ENCODE data around the gene CISH. TPM values are rescaled to one million over a fixed set of nuclear protein-coding genes. Genes with fewer than 3 reads are reported as not detected.

The CISH gene
- total RNA-seq, 3 donors from 2014 or later (not counting 1 experiment from before 2014, with no cell fraction given): 2.4 to 23.6 (median 11.3) TPM

DNA sequence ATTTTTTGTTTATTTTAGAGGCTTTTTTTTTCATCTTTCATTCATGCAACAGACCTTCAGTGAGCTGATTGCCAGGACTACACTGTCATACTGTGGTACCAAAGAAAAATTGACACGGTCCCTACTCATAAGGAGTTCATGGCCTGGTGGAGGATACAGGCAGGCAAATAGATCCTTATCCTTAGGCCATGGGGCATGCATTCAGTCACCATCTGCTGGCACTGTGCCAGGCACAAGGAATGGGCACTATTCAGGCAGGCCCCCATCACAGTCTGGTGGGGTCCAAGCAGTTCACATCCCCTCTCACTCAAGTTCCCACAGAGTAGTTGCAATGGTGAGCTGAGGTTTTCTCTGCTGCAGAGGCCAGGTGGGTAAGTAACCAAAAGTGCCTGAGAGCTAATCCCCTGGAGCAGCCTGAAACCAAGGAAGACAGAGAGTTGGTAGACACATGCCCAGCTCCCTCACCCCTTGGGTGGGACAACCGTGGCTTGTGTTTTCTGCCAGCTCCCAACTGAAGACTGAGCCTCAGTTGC, 17.3 kb downstream of the CISH start:
- Mint-ChIP-seq H3K27ac (peak overlapping the region in 1 of 2 donors; percentile 46), H3K4me1 (peaks cover 18 to 33% of the 10 kb centered on the region in 2 donors), H3K36me3 (no peaks in the 10 kb centered on the region), H3K4me3 (no peak overlapping the region), H3K9me3 (no peaks in the 10 kb centered on the region), H3K27me3 (ENCODE audit: low read depth in 2 of 2) (no peaks in the 10 kb centered on the region)
- TF ChIP-seq CTCF (IDR thresholded peaks at IDR 0.05): no peak
- 40% methylated on average over 2 of the region's 2 CpGs for WGBS (ENCODE audit: insufficient coverage)
- Histone ChIP-seq H3K36me3 (ENCODE audit: control insufficient read depth, insufficient read depth, low read length) (no peaks in the 10 kb centered on the region), H3K27ac (ENCODE audit: low read length) (no peak overlapping the region), H3K4me3 (ENCODE audit: low read length) (no peak overlapping the region), H3K27me3 (ENCODE audit: control insufficient read depth, insufficient read depth, low read length) (no peaks in the 10 kb centered on the region), H3K9me3 (ENCODE audit: control insufficient read depth, insufficient read depth, low read length) (no peaks in the 10 kb centered on the region), H3K4me1 (ENCODE audit: control insufficient read depth, insufficient read depth, low read length) (peaks cover 40% of the 10 kb centered on the region)
- no peak for DNase-seq
- no peak for ATAC-seq
- intact Hi-C loops (cut with micrococcal nuclease): no loop called here

DNA sequence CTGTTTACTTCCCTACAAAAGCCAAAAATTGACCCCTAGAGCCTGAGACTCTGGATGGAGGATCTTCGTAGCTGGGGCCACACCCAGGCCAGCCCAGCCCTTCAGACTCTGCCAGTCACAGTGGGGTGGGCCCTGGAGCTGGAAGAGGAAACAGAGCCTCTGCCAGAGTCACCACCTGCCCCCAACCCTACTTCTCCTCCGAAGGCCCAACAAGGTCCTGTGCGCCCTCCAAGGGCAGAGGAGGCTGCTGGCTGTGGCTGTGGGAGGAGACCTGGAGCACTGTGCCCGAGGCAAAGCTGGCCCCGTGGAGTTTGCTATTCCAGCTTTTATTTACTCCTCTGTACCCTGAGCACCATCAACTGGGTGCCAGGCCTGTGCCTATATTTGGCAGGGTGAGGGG, 19.0 kb downstream of the CISH start:
- 56% methylated on average over 5 of the region's 5 CpGs for WGBS (ENCODE audit: insufficient coverage)
- peak overlapping the region; percentile 38 to 69 for H3K27ac Mint-ChIP-seq

DNA sequence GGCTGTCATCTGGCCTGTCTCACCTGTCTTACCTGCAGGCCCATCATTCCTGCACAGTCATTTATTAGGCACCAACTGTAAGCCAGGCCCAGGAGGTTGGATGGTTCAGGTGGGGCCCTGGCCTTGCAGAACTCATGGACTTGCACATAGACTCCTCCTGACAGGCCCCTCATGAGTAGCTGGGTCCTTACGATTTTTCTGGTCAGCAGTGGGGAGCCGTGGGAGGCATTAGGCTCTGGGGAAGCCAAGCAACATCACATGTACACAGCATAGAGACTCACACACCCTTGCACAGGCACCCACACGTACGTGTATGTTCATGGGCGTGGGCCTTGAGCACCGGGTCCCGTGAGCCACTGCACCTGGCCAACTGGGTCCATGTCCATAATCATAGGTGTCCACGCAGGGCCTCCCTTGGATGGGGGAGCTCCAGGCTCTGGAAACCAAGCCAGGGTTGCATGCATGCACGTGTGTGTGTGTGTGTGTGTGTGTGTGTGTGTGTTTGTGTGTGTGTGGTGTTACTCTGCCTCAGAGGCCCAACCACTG, 20.3 kb downstream of the CISH start:
- peak overlapping the region; percentile 47 for H3K4me3 Mint-ChIP-seq
- no peaks in the 10 kb centered on the region for H3K36me3 Mint-ChIP-seq
- H3K9me3 ChIP-seq (ENCODE audit: control insufficient read depth, insufficient read depth, low read length): no peaks in the 10 kb centered on the region
- no peaks in the 10 kb centered on the region for H3K9me3 Mint-ChIP-seq
- H3K4me1 ChIP-seq (ENCODE audit: control insufficient read depth, insufficient read depth, low read length): peaks cover 56% of the 10 kb centered on the region
- WGBS (ENCODE audit: insufficient coverage): 60% methylated on average over 9 of the region's 9 CpGs
- no peaks in the 10 kb centered on the region for H3K36me3 ChIP-seq (ENCODE audit: control insufficient read depth, insufficient read depth, low read length)
- TF ChIP-seq CTCF (IDR thresholded peaks at IDR 0.05): no peak
- no peak for DNase-seq
- H3K27ac ChIP-seq (ENCODE audit: low read length): peak overlapping the region; percentile 96
- peaks cover 38 to 48% of the 10 kb centered on the region in 2 donors for H3K4me1 Mint-ChIP-seq
- H3K4me3 ChIP-seq (ENCODE audit: low read length): no peak overlapping the region
- peak overlapping the region; percentile 78 to 89 for H3K27ac Mint-ChIP-seq
- no peak for ATAC-seq
- H3K27me3 Mint-ChIP-seq (ENCODE audit: low read depth in 2 of 2): no peaks in the 10 kb centered on the region
- intact Hi-C loops (cut with micrococcal nuclease): loop anchor here (2.0 kb wide), 1 partner anchor 24 kb away; no protein-coding TSS in a partner anchor
- no peaks in the 10 kb centered on the region for H3K27me3 ChIP-seq (ENCODE audit: control insufficient read depth, insufficient read depth, low read length)

More for the DNA sequence above, 19.0 kb downstream of the CISH start:
- H3K27me3 Mint-ChIP-seq (ENCODE audit: low read depth in 2 of 2): no peaks in the 10 kb centered on the region
- DNase-seq (no peak), ATAC-seq (no peak)
- H3K36me3 Mint-ChIP-seq: no peaks in the 10 kb centered on the region
- no peak for TF ChIP-seq CTCF (IDR thresholded peaks at IDR 0.05)
- H3K36me3 ChIP-seq (ENCODE audit: control insufficient read depth, insufficient read depth, low read length): no peaks in the 10 kb centered on the region
- intact Hi-C loops (cut with micrococcal nuclease): no loop called here
- H3K4me1 ChIP-seq (ENCODE audit: control insufficient read depth, insufficient read depth, low read length): peaks cover 54% of the 10 kb centered on the region
- no peaks in the 10 kb centered on the region for H3K27me3 ChIP-seq (ENCODE audit: control insufficient read depth, insufficient read depth, low read length)
- no peak overlapping the region for H3K4me3 ChIP-seq (ENCODE audit: low read length)
- no peak overlapping the region for H3K27ac ChIP-seq (ENCODE audit: low read length)
- H3K4me3 Mint-ChIP-seq: no peak overlapping the region
- H3K9me3 Mint-ChIP-seq: no peaks in the 10 kb centered on the region
- peaks cover 33 to 42% of the 10 kb centered on the region in 2 donors for H3K4me1 Mint-ChIP-seq
- H3K9me3 ChIP-seq (ENCODE audit: control insufficient read depth, insufficient read depth, low read length): no peaks in the 10 kb centered on the region

All from natural killer cell (primary cell).